CD1c-positive myeloid dendritic cell (primary cell): ENCODE results near the gene TEAD2.
A peak's percentile ranks its signal among the peaks of the same experiment; 100 is the strongest.

ENCODE experiments used
- DNase-seq: peaks from one replicate; pipeline ENCODE4 v3.0.0-alpha.2; 2016; ENCODE audit errors: extremely low spot score

TEAD2 gene

GRCh38 chr19:49362048-49362928 is at the start of gene TEAD2:
TEAD2 (minus strand) TSS chr19:49362416; CDS start chr19:49360075, 2,341 bp downstream.
- peak; percentile 9 for DNase-seq

- no peak for DNase-seq
Measured at GRCh38 chr19:49411681-49412326, 49.6 kb upstream of the TEAD2 start.

- peak; percentile 79 for DNase-seq
Measured at GRCh38 chr19:49409441-49410029, 47.3 kb upstream of the TEAD2 start.

GRCh38 chr19:49408816-49409440 is 46.7 kb upstream of the TEAD2 start:
- DNase-seq, result no peak

- DNase-seq, result no peak
Measured at GRCh38 chr19:49407482-49408015, 45.3 kb upstream of the TEAD2 start.

GRCh38 chr19:49407079-49407478 is 44.9 kb upstream of the TEAD2 start:
- DNase-seq, result no peak

GRCh38 chr19:49403404-49404187 is 41.4 kb upstream of the TEAD2 start:
- DNase-seq, result no peak

- no peak for DNase-seq
Measured at GRCh38 chr19:49400029-49400428, 37.8 kb upstream of the TEAD2 start.

- no peak for DNase-seq
Measured at GRCh38 chr19:49398931-49399330, 36.7 kb upstream of the TEAD2 start.

- DNase-seq, result no peak
Measured at GRCh38 chr19:49398001-49398615, 35.9 kb upstream of the TEAD2 start.

- DNase-seq, result no peak
Measured at GRCh38 chr19:49396738-49397505, 34.7 kb upstream of the TEAD2 start.

GRCh38 chr19:49395581-49396407 is 33.6 kb upstream of the TEAD2 start:
- no peak for DNase-seq

GRCh38 chr19:49393881-49394280 is 31.7 kb upstream of the TEAD2 start:
- DNase-seq, result no peak

GRCh38 chr19:49391581-49392399 is 29.6 kb upstream of the TEAD2 start:
- peak; percentile 77 for DNase-seq

GRCh38 chr19:49390929-49391359 is 28.7 kb upstream of the TEAD2 start:
- no peak for DNase-seq

GRCh38 chr19:49390131-49390928 is 28.1 kb upstream of the TEAD2 start:
- no peak for DNase-seq

- no peak for DNase-seq
Measured at GRCh38 chr19:49389406-49389805, 27.2 kb upstream of the TEAD2 start.
